NCI-H1048 (cell line): ENCODE results near the gene PCDHB3.
"Not testable (repeated sequence)": the region's sequence is repeated elsewhere in the genome, so short reads cannot be mapped to it uniquely, and the experiment has no call there.

Experiments used
- DNase-seq: peaks from one replicate; lab custom pipeline; 2025; lab: John Stamatoyannopoulos, UW

The PCDHB3 gene

GRCh38 chr5:141135718-141136266 is 35.5 kb downstream of the PCDHB3 start:
- DNase-seq: no peak

GRCh38 chr5:141137346-141137745 is 37.1 kb downstream of the PCDHB3 start:
- not testable (repeated sequence) for DNase-seq

- DNase-seq: no peak
These were observed 49.5 kb downstream of the PCDHB3 start, which contains the start of gene PCDHB6 for GRCh38 chr5:141149812-141150211. TSS of gene PCDHB6 (plus strand) at chr5:141150057. CDS start at chr5:141150258, 201 bp downstream.

GRCh38 chr5:141150224-141150992 is 50.1 kb downstream of the PCDHB3 start:
- no peak for DNase-seq

GRCh38 chr5:141150993-141151325 is 50.7 kb downstream of the PCDHB3 start:
- no peak for DNase-seq

- DNase-seq: not testable (repeated sequence)
These were observed 51.4 kb downstream of the PCDHB3 start for GRCh38 chr5:141151632-141152031.

GRCh38 chr5:141152096-141152495 is 51.8 kb downstream of the PCDHB3 start:
- DNase-seq: not testable (repeated sequence)
